GM18951 (cell line): ENCODE measurements around the gene SLC25A5.

Experiments
- POLR2A ChIP-seq: IDR thresholded peaks from 4 replicates; pipeline ENCODE4 v1.6.1; 2011; ENCODE audit warnings: mild to moderate bottlenecking; ENCODE audit not compliant: insufficient read length, insufficient read depth; ENCODE audit errors: extremely low read depth
- in situ Hi-C: fragments of 300-500 bp; cut with MboI; formaldehyde crosslinking; loops from one replicate; pipeline ENCODE4 v1.12.0; 2022; ENCODE audit warnings: low sequenced_read_pairs, mixed read lengths, inconsistent platforms; ENCODE audit not compliant: unreplicated experiment

SLC25A5 gene

DNA sequence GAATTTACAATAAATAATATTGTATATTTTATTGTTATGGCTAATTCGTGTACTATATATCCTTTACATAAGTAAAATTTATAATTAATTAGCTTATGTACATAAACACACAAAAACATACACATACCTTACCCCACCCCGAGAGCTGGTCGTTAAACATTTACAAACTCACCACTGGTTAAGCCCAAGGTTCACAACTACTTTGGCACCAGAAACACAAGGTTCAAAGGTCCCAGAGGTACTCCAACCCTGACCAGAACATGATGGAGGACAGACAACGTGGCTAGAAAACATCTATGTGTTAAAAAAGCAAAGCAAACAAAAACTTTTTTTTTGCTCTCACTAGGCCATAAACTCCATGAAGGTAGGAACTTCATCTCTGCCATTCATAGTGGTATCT, 37.7 kb downstream of the SLC25A5 start:
- no peak for TF ChIP-seq POLR2A
- in situ Hi-C loops, result loop anchor here (25.0 kb wide), 1 partner anchor 231 kb away; no protein-coding TSS in a partner anchor

DNA sequence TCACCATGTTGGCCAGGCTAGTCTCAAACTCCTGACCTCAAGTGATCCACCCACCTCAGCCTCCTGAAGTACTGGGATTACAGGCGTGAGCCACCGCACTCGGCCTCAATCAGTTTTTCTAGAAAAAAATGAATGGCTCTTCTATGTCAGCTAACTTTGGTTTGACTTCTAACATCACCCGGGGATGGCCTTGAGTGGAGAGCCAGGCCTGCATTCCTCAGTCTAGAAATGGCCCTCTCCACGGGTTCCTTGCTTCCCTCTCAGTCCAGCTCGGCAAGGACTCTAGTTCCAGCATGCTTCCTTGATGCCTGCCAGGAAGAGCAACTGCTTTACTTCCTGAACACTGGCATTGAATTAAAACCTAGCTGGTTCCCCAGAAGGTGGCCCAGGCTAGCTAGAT, 39.0 kb downstream of the SLC25A5 start:
- TF ChIP-seq POLR2A, result no peak
- in situ Hi-C loops, result loop anchor here (25.0 kb wide), 1 partner anchor 230 kb away; no protein-coding TSS in a partner anchor

- no peak for TF ChIP-seq POLR2A
- in situ Hi-C loops, result loop anchor here (25.0 kb wide), 1 partner anchor 225 kb away; no protein-coding TSS in a partner anchor
Observed at GRCh38 chrX:119512146-119512800, 44.0 kb downstream of the SLC25A5 start.

DNA sequence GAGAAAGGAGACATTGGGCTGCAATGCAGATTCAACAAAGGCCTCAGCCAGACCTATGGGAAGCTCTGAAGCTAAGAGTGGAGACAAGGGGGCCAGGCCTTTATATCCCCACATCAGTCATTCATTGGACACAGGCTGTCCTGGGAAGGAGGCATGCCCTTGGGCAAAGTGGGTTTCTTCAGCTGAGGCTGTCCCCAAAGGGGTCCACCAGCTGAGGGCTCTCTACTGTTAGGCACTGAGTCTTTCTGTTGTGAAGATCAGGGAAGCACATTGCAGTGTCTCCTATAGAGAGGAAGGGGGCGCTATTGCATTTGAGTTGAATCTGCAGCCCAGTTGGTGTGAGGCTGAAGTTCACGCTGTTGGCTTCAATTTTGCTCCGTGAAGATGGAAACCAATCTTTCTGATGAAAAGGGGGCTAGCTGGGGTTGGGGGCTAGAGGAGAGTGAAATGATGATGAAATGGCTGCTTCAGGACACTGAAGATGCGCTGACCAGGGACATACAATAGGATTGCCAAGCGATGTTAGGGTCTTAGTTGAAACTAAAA, 48.0 kb downstream of the SLC25A5 start:
- in situ Hi-C loops, result loop anchor here (25.0 kb wide), 1 partner anchor 221 kb away; no protein-coding TSS in a partner anchor
- no peak for TF ChIP-seq POLR2A

DNA sequence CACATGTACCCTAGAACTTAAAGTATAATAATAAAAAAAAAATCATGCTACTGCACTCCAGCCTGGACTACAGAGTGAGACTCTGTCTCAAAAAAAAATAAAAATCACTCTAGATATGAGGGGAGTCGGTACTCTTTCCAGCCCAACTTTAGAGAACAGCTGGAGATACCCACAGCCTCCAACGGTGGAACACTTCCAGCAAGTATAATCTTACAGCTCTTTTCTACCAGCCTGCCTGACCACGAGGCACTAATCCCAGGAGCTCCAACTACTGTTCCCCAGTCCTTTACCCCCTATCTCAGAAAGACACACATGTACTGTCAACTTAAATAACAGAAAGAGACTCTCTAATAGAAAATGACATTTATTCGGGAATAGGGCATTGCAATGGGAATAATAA, 50.1 kb downstream of the SLC25A5 start:
- no peak for TF ChIP-seq POLR2A
- in situ Hi-C loops, result loop anchor here (25.0 kb wide), 1 partner anchor 219 kb away; no protein-coding TSS in a partner anchor
